HepG2 (cell line): ENCODE measurements around the gene CAVIN3. TPM values are rescaled to one million over a fixed set of nuclear protein-coding genes. Genes with fewer than 3 reads are reported as not detected.

Experiments
- ATAC-seq: fragments of 200-7000 bp; cut with Tn5 transposase; 3 replicates; pipeline ENCODE4 v1.9.1; 2020; ENCODE audit warnings: mild to moderate bottlenecking, moderate library complexity
- BruUV-seq: library from RNA; stranded (reverse); fragments of 400-500 nt; replicated peaks from 2 replicates; lab custom pipeline; 2021; lab: Mats Ljungman, UMichigan
- CTCF ChIA-PET: fragments of 300-600 bp; formaldehyde crosslinking; extraction: SDS; loops from one replicate; lab custom pipeline; 2021; ENCODE audit warnings: low total read pairs, inconsistent platforms, low intra/inter-chr PET ratio; lab: Yijun Ruan, JAX
- POLR2A ChIA-PET: fragments of 350-600 bp; sonication (Branson Sonifier 250); formaldehyde crosslinking; loops from one replicate; lab custom pipeline; 2020; ENCODE audit warnings: antibody characterized with exemption, inconsistent platforms; lab: Yijun Ruan, JAX
- DNase-seq: peaks from one replicate; pipeline ENCODE4 v3.0.0-alpha.2; 2015; ENCODE audit warnings: low spot score
- FAIRE-seq: peaks from 3 replicates; lab custom pipeline; 2011; peaks lifted over from hg19 to GRCh38; lab: Jason Lieb, UNC
- H2AFZ ChIP-seq: one replicate; pipeline ENCODE4 v1.6.1; 2011; ENCODE audit warnings: low read length, inconsistent platforms
- H3K27ac ChIP-seq: fragments of 300-600 bp; 3 replicates; pipeline ENCODE4 v1.8.0; 2011; ENCODE audit warnings: mixed run types, mild to moderate bottlenecking, mixed read lengths, low read length, inconsistent platforms; ENCODE audit not compliant: insufficient read depth; ENCODE audit errors: extremely low read length
- H3K27me3 ChIP-seq, 2 experiments: fragments of 200-600 bp in 1 of 2; 2 replicates in 1 of 2; 3 replicates in 1 of 2; pipeline versions ENCODE4 v1.6.0 to v1.8.0; 2011; ENCODE audit warnings: low read length in 2 of 2, mild to moderate bottlenecking in 2 of 2, moderate library complexity in 2 of 2, inconsistent platforms in 1 of 2; ENCODE audit not compliant: insufficient read depth in 2 of 2, control insufficient read depth in 1 of 2
- H3K36me3 ChIP-seq, 2 experiments: fragments of 200-600 bp in 1 of 2; replicated peaks in 1 of 2; 2 replicates in 1 of 2; 3 replicates in 1 of 2; pipeline versions ENCODE4 v1.5.1 to v1.8.0; 2011; ENCODE audit warnings: low read length in 2 of 2, inconsistent platforms in 1 of 2; ENCODE audit not compliant: insufficient read depth in 2 of 2, control insufficient read depth in 1 of 2
- H3K4me1 ChIP-seq: 2 replicates; pipeline ENCODE4 v1.5.1; 2012; ENCODE audit warnings: low read length, inconsistent platforms; ENCODE audit not compliant: insufficient read depth
- H3K4me2 ChIP-seq: 2 replicates; pipeline ENCODE4 v1.6.0; 2011; ENCODE audit warnings: low read depth, low read length, inconsistent platforms
- H3K4me3 ChIP-seq, 3 experiments: fragments of 200-600 bp in 1 of 3; sonication (generic), shearing (Covaris generic) in 1 of 3; replicated peaks in 1 of 3; 2 replicates each; pipeline ENCODE4 v1.5.1; 2011 to 2016; ENCODE audit warnings: low read length in 3 of 3, inconsistent platforms in 2 of 3, low read depth in 2 of 3, mild to moderate bottlenecking in 2 of 3, control low read depth in 1 of 3, mixed read lengths in 1 of 3; ENCODE audit not compliant: insufficient read depth in 1 of 3
- H3K79me2 ChIP-seq: one replicate; pipeline ENCODE4 v1.6.1; 2011; ENCODE audit warnings: low read length, inconsistent platforms; ENCODE audit not compliant: insufficient read depth
- H3K9ac ChIP-seq: 2 replicates; pipeline ENCODE4 v1.6.0; 2011; ENCODE audit warnings: mild to moderate bottlenecking, low read depth, low read length, inconsistent platforms; ENCODE audit not compliant: insufficient read depth
- H3K9me3 ChIP-seq: 2 replicates; pipeline ENCODE4 v1.5.1; 2012; ENCODE audit warnings: mild to moderate bottlenecking, low read length
- H4K20me1 ChIP-seq: 2 replicates; pipeline ENCODE4 v1.6.0; 2011; ENCODE audit warnings: inconsistent platforms, mild to moderate bottlenecking, low read length, moderate library complexity; ENCODE audit not compliant: insufficient read depth
- AGO1 ChIP-seq: fragments of 200-400 bp; formaldehyde crosslinking; IDR thresholded peaks from 2 replicates; pipeline ENCODE4 v1.6.1; 2017; ENCODE audit warnings: mild to moderate bottlenecking, low read depth, low read length, moderate library complexity; ENCODE audit not compliant: poor library complexity, severe bottlenecking
- ARHGAP35 ChIP-seq: sonication (generic); formaldehyde crosslinking; IDR thresholded peaks from 2 replicates; pipeline ENCODE4 v1.9.0; 2022; ENCODE audit warnings: mild to moderate bottlenecking, inconsistent platforms, moderate library complexity, missing genetic modification reagents, borderline replicate concordance
- CCAR2 ChIP-seq: fragments of 200-400 bp; formaldehyde crosslinking; optimal IDR thresholded peaks from 2 replicates; pipeline ENCODE3; 2018; ENCODE audit warnings: low read depth, mild to moderate bottlenecking, low read length, moderate library complexity
- CHCHD3 ChIP-seq: sonication (generic); formaldehyde crosslinking; IDR thresholded peaks from 2 replicates; pipeline ENCODE4 v1.8.0; 2022; ENCODE audit warnings: mild to moderate bottlenecking, missing genetic modification reagents, moderate library complexity
- IRX3 ChIP-seq: sonication (generic); formaldehyde crosslinking; IDR thresholded peaks from 2 replicates; pipeline ENCODE4 v1.8.1; 2023; ENCODE audit warnings: mild to moderate bottlenecking, low read depth, missing genetic modification reagents, borderline replicate concordance
- NFIC ChIP-seq: IDR thresholded peaks from 2 replicates; pipeline ENCODE4 v1.6.1; 2012; ENCODE audit warnings: mild to moderate bottlenecking, low read length, inconsistent platforms
- POLR2AphosphoS2 ChIP-seq: IDR thresholded peaks from 2 replicates; pipeline ENCODE4 v1.6.1; 2011; ENCODE audit warnings: low read depth, low read length, improper control_type of control experiment
- RFX3 ChIP-seq: IDR thresholded peaks from 2 replicates; pipeline ENCODE4 v1.6.1; 2016; ENCODE audit warnings: missing biosample characterization, missing genetic modification reagents
- XRCC5 ChIP-seq: fragments of 200-400 bp; formaldehyde crosslinking; optimal IDR thresholded peaks from 2 replicates; pipeline ENCODE3; 2017; ENCODE audit warnings: mild to moderate bottlenecking, low read length
- ZNF335 ChIP-seq: sonication (generic); formaldehyde crosslinking; IDR thresholded peaks from 2 replicates; pipeline ENCODE4 v1.4.0; 2020; ENCODE audit warnings: missing genetic modification reagents
- ZNF501 ChIP-seq: sonication (generic); formaldehyde crosslinking; IDR thresholded peaks from 2 replicates; pipeline ENCODE4 v1.5.1; 2020; ENCODE audit warnings: mild to moderate bottlenecking, moderate library complexity, missing genetic modification reagents
- WGBS: methylation state at CpG from one replicate; pipeline ENCODE4 v1.1.6; 2017; ENCODE audit warnings: low lambda C conversion rate; 5-methylcytosine and 5-hydroxymethylcytosine counted together
- in situ Hi-C: cut with HindIII; loops from 2 replicates; pipeline ENCODE4 v1.10.0; 2017; ENCODE audit warnings: low pct_unique_long_range_greater_than_20kb; ENCODE audit not compliant: extremely low pct_ligation_motif_present
- intact Hi-C: fragments of 100-400 bp; cut with micrococcal nuclease; formaldehyde crosslinking; loops from one replicate; pipeline ENCODE4 v1.10.0; 2022; ENCODE audit not compliant: unreplicated experiment
- polyA plus RNA-seq, 8 experiments: library from polyadenylated mRNA; depleted of rRNA in 3 of 8; stranded (reverse) in 7 of 8; unstranded in 1 of 8; fragments of >200 nt; fragmentation: Illumina TruSeq in 4 of 8; extraction: Trizol in 4 of 8; gene quantifications; 2 replicates each; pipeline versions ENCODE4 v1.2.1 to v1.2.3, GENCODE V29; 2011 to 2016; ENCODE audit warnings: low read depth in 4 of 8, missing spikeins in 1 of 8, mixed read lengths in 1 of 8; ENCODE audit not compliant: insufficient read depth in 1 of 8
- total RNA-seq, 5 experiments: library from RNA; depleted of rRNA; stranded (reverse); fragments of >200 nt; fragmentation: Illumina TruSeq; extraction: Trizol; gene quantifications; 2 replicates each; pipeline ENCODE4 v1.2.3, GENCODE V29; 2016; ENCODE audit warnings: low read depth in 1 of 5
- TF ChIP-seq, protein P1 (sequence below): sonication (generic); formaldehyde crosslinking; IDR thresholded peaks from 2 replicates; pipeline ENCODE4 v1.4.0; 2020; ENCODE audit warnings: missing genetic modification reagents
- TF ChIP-seq, protein P2 (sequence below): sonication (generic); IDR thresholded peaks from 2 replicates; pipeline ENCODE4 v1.6.1; 2016; ENCODE audit warnings: low read depth, borderline replicate concordance
- TF ChIP-seq, protein P3 (sequence below): IDR thresholded peaks from 2 replicates; pipeline ENCODE4 v1.6.1; 2016

Gene CAVIN3
- total and polyA plus RNA-seq, 2 of the 13 experiments (the other 11 are each of a cell fraction or from before 2014, with no cell fraction given) = not detected

DNA sequence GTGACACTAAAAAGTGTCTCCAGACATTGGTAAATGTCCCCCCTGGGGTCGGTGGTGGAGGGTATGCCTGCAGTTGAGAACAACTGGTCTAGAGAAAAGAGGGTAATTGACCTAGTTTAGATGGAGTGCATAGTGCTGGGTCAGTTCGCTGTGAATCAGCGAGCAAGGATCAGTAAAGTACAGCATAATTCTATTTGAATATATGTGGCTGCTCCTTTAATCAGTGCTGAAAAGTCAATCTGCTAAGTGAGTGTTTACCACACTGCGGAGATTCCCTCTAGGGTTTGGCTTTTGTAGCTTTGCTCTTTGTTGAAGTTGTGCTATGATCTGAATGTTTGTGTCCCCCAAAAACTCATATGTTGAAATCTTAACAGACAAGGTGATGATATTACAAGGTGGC, 15.0 kb downstream of the CAVIN3 start:
- no peak overlapping the region for H3K27ac ChIP-seq
- ChIA-PET CTCF (no interaction called here), POLR2A (no interaction called here)
- intact Hi-C loops = no loop called here
- H3K4me3 ChIP-seq = no peak overlapping the region
- no peak overlapping the region for H3K9ac ChIP-seq
- no peaks in the 10 kb centered on the region for H4K20me1 ChIP-seq
- BruUV-seq = no TSS peak
- no peaks in the 10 kb centered on the region for H3K79me2 ChIP-seq
- whole genome bisulfite sequencing = 2% methylated on average over 4 of the region's 4 CpGs
- H3K36me3 ChIP-seq = no peaks in the 10 kb centered on the region
- DNase-seq (no peak), ATAC-seq (no peak), FAIRE-seq (no peak)
- no peaks in the 10 kb centered on the region for H3K9me3 ChIP-seq
- H2AFZ ChIP-seq = no peak overlapping the region
- TF ChIP-seq ARHGAP35 (CRISPR knock-in tag) (no peak), NFIC (no peak), XRCC5 (no peak)
- in situ Hi-C loops = no loop called here
- no peak overlapping the region for H3K4me2 ChIP-seq
- H3K4me1 ChIP-seq = no peaks in the 10 kb centered on the region
- H3K27me3 ChIP-seq = peaks cover 0 to 7% of the 10 kb centered on the region in 2 experiments; a peak in 3 of 5 replicates

DNA sequence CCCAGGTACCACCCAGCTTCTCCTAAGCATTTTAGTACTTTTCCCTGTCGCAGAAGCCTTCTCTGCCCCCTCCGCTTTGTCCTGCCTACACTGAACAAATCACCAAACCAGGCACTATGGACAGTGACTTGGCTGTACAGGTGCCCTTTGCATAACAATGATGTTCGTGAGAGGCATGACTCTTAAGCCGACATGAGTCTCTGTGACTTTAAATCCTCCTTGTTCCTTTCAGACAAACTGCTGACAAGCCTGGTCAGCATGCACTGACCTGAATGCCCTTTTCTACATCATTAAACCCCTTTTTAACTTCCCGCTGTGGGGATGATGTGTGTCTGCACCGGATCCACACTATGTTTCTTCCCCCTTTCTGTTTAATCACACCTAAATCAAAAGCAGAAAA, 16.6 kb downstream of the CAVIN3 start:
- POLR2A ChIA-PET = no interaction called here
- WGBS = 8% methylated on average over 6 of the region's 6 CpGs
- H3K9me3 ChIP-seq = no peaks in the 10 kb centered on the region
- in situ Hi-C loops (no loop called here), intact Hi-C loops (no loop called here)
- no peak overlapping the region for H3K4me2 ChIP-seq
- ATAC-seq (no peak), FAIRE-seq (no peak), DNase-seq (no peak)
- no TSS peak for BruUV-seq
- H3K9ac ChIP-seq = no peak overlapping the region
- no peak overlapping the region for H3K4me3 ChIP-seq
- H3K79me2 ChIP-seq = no peaks in the 10 kb centered on the region
- no peak overlapping the region for H3K27ac ChIP-seq
- no peak overlapping the region for H2AFZ ChIP-seq
- no peaks in the 10 kb centered on the region for H3K36me3 ChIP-seq
- H4K20me1 ChIP-seq = no peaks in the 10 kb centered on the region
- CTCF ChIA-PET = no interaction called here
- H3K4me1 ChIP-seq = no peaks in the 10 kb centered on the region
- H3K27me3 ChIP-seq = peaks cover 0 to 7% of the 10 kb centered on the region in 2 experiments; a peak in 3 of 5 replicates
- TF ChIP-seq CHCHD3 (CRISPR knock-in tag) (no peak), IRX3 (CRISPR knock-in tag) (no peak), POLR2AphosphoS2 (no peak), CCAR2 (no peak), AGO1 (no peak), ZNF501 (CRISPR knock-in tag) (no peak), ZNF335 (CRISPR knock-in tag) (no peak), RFX3 (no peak)
- TF ChIP-seq, protein P1, sequence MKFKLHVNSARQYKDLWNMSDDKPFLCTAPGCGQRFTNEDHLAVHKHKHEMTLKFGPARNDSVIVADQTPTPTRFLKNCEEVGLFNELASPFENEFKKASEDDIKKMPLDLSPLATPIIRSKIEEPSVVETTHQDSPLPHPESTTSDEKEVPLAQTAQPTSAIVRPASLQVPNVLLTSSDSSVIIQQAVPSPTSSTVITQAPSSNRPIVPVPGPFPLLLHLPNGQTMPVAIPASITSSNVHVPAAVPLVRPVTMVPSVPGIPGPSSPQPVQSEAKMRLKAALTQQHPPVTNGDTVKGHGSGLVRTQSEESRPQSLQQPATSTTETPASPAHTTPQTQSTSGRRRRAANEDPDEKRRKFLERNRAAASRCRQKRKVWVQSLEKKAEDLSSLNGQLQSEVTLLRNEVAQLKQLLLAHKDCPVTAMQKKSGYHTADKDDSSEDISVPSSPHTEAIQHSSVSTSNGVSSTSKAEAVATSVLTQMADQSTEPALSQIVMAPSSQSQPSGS = no peak
- TF ChIP-seq, protein P2, sequence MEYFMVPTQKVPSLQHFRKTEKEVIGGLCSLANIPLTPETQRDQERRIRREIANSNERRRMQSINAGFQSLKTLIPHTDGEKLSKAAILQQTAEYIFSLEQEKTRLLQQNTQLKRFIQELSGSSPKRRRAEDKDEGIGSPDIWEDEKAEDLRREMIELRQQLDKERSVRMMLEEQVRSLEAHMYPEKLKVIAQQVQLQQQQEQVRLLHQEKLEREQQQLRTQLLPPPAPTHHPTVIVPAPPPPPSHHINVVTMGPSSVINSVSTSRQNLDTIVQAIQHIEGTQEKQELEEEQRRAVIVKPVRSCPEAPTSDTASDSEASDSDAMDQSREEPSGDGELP = no peak
- TF ChIP-seq, protein P3, sequence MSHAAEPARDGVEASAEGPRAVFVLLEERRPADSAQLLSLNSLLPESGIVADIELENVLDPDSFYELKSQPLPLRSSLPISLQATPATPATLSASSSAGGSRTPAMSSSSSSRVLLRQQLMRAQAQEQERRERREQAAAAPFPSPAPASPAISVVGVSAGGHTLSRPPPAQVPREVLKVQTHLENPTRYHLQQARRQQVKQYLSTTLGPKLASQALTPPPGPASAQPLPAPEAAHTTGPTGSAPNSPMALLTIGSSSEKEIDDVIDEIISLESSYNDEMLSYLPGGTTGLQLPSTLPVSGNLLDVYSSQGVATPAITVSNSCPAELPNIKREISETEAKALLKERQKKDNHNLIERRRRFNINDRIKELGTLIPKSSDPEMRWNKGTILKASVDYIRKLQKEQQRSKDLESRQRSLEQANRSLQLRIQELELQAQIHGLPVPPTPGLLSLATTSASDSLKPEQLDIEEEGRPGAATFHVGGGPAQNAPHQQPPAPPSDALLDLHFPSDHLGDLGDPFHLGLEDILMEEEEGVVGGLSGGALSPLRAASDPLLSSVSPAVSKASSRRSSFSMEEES (CRISPR knock-in tag) = no peak
